Endothelial cell of umbilical vein (primary cell): ENCODE measurements around the gene NUAK1. TPM values are rescaled to one million over a fixed set of nuclear protein-coding genes. Genes with fewer than 3 reads are reported as not detected.

ENCODE experiments used
- BruUV-seq: library from RNA; stranded (reverse); fragments of 400-500 nt; replicated peaks from 2 replicates; lab custom pipeline; 2021; lab: Mats Ljungman, UMichigan
- CTCF ChIA-PET: fragments of 300-600, 350-600 bp; sonication (Branson Sonifier 250); formaldehyde crosslinking; loops from one replicate; lab custom pipeline; 2021; ENCODE audit warnings: antibody characterized with exemption, inconsistent platforms; lab: Charles Lee
- POLR2A ChIA-PET: fragments of 300-600, 350-600 bp; sonication (Branson Sonifier 250); formaldehyde crosslinking; loops from one replicate; lab custom pipeline; 2021; ENCODE audit warnings: antibody characterized with exemption, inconsistent platforms; lab: Charles Lee
- DNase-seq: peaks from one replicate; pipeline ENCODE4 v3.0.0-alpha.2; 2011; ENCODE audit warnings: low read depth, low spot score
- FAIRE-seq: peaks from 2 replicates; lab custom pipeline; 2011; peaks lifted over from hg19 to GRCh38; lab: Jason Lieb, UNC
- H2AFZ ChIP-seq: 2 replicates; pipeline ENCODE4 v1.6.0; 2012; ENCODE audit warnings: low read depth, low read length, control low read depth, inconsistent platforms
- H3K27ac ChIP-seq: 2 replicates; pipeline ENCODE4 v1.5.1; 2011; ENCODE audit warnings: low read depth, mild to moderate bottlenecking, control low read depth, low read length, moderate library complexity; ENCODE audit not compliant: insufficient read depth
- H3K27me3 ChIP-seq, 2 experiments: 2 replicates each; pipeline versions ENCODE4 v1.6.0 to v1.6.1; 2011; ENCODE audit warnings: low read length in 2 of 2, mixed read lengths in 1 of 2; ENCODE audit not compliant: control insufficient read depth in 2 of 2, insufficient read depth in 2 of 2
- H3K36me3 ChIP-seq, 2 experiments: 2 replicates in 1 of 2; 3 replicates in 1 of 2; pipeline ENCODE4 v1.5.1; 2011; ENCODE audit warnings: low read length in 2 of 2, mild to moderate bottlenecking in 1 of 2, moderate library complexity in 1 of 2; ENCODE audit not compliant: control insufficient read depth in 2 of 2, insufficient read depth in 2 of 2; ENCODE audit errors: extremely low read depth in 1 of 2
- H3K4me1 ChIP-seq: 3 replicates; pipeline ENCODE4 v1.5.1; 2011; ENCODE audit warnings: mild to moderate bottlenecking, low read length; ENCODE audit not compliant: control insufficient read depth, insufficient read depth; ENCODE audit errors: extremely low read depth
- H3K4me2 ChIP-seq: 2 replicates; pipeline ENCODE4 v1.6.1; 2011; ENCODE audit warnings: low read length, control low read depth, mixed read lengths; ENCODE audit not compliant: insufficient read depth
- H3K4me3 ChIP-seq, 3 experiments: fragments of 200-600 bp in 1 of 3; sonication (generic), shearing (Covaris generic) in 1 of 3; replicated peaks in 1 of 3; 2 replicates each; pipeline ENCODE4 v1.5.1; 2011 to 2016; ENCODE audit warnings: control low read depth in 3 of 3, low read length in 3 of 3, mild to moderate bottlenecking in 2 of 3, inconsistent platforms in 1 of 3, low read depth in 1 of 3, moderate library complexity in 1 of 3; ENCODE audit not compliant: insufficient read depth in 1 of 3
- H3K79me2 ChIP-seq: 2 replicates; pipeline ENCODE4 v1.6.0; 2012; ENCODE audit warnings: low read length, inconsistent platforms; ENCODE audit not compliant: control insufficient read depth, insufficient read depth
- H3K9ac ChIP-seq: replicated peaks from 2 replicates; pipeline ENCODE3; 2011; ENCODE audit warnings: low read length, control low read depth; ENCODE audit not compliant: insufficient read depth; ENCODE audit errors: extremely low read depth
- H3K9me1 ChIP-seq: replicated peaks from 3 replicates; pipeline ENCODE4 v1.6.0; 2011; ENCODE audit warnings: mild to moderate bottlenecking, low read length; ENCODE audit not compliant: control insufficient read depth, insufficient read depth; ENCODE audit errors: extremely low read depth
- H3K9me3 ChIP-seq: replicated peaks from 2 replicates; pipeline ENCODE4 v1.5.1; 2012; ENCODE audit warnings: low read length, inconsistent platforms; ENCODE audit not compliant: control insufficient read depth, insufficient read depth
- H4K20me1 ChIP-seq: replicated peaks from 2 replicates; pipeline ENCODE3; 2011; ENCODE audit warnings: mild to moderate bottlenecking, low read length; ENCODE audit not compliant: control insufficient read depth, insufficient read depth; ENCODE audit errors: extremely low read depth
- EZH2 ChIP-seq: IDR thresholded peaks from 2 replicates; pipeline ENCODE4 v1.6.1; 2012; ENCODE audit warnings: borderline replicate concordance, low read depth, mild to moderate bottlenecking, moderate library complexity, low read length, inconsistent platforms; ENCODE audit not compliant: severe bottlenecking
- FOS ChIP-seq: IDR thresholded peaks from 2 replicates; pipeline ENCODE4 v1.6.1; 2011; ENCODE audit warnings: mild to moderate bottlenecking, low read length, moderate library complexity, borderline replicate concordance; ENCODE audit not compliant: insufficient read depth
- GATA2 ChIP-seq: IDR thresholded peaks from 2 replicates; pipeline ENCODE4 v1.7.0; 2011; ENCODE audit warnings: low read depth, mild to moderate bottlenecking, moderate library complexity, mixed read lengths, low read length; ENCODE audit not compliant: insufficient read length, insufficient read depth
- JUN ChIP-seq: IDR thresholded peaks from 2 replicates; pipeline ENCODE4 v1.6.1; 2011; ENCODE audit warnings: borderline replicate concordance, low read depth; ENCODE audit not compliant: insufficient read length, insufficient read depth
- MAX ChIP-seq: IDR thresholded peaks from 2 replicates; pipeline ENCODE4 v1.6.1; 2011; ENCODE audit not compliant: insufficient read depth, insufficient read length
- MYC ChIP-seq: IDR thresholded peaks from one replicate; pipeline ENCODE4 v1.6.1; 2011; ENCODE audit warnings: mild to moderate bottlenecking, low read depth, low read length
- POLR2A ChIP-seq: IDR thresholded peaks from 2 replicates; pipeline ENCODE4 v1.6.1; 2012; ENCODE audit warnings: low read depth, mild to moderate bottlenecking, control low read depth, low read length
- POLR2AphosphoS5 ChIP-seq: IDR thresholded peaks from 2 replicates; pipeline ENCODE4 v1.6.1; 2012; ENCODE audit warnings: low read depth, mild to moderate bottlenecking, control low read depth, low read length, moderate library complexity; ENCODE audit not compliant: insufficient read depth
- dilution Hi-C: fragments of 300-500 bp; cut with MboI; formaldehyde crosslinking; loops from one replicate; pipeline ENCODE4 v1.15.0; 2019; ENCODE audit warnings: low sequenced_read_pairs; ENCODE audit not compliant: extremely low pct_ligation_motif_present
- intact Hi-C: fragments of 100-400 bp; cut with micrococcal nuclease; formaldehyde crosslinking; loops from one replicate; pipeline ENCODE4 v1.10.0; 2022
- polyA plus RNA-seq, 4 experiments: library from polyadenylated mRNA; depleted of rRNA in 3 of 4; stranded (reverse) in 3 of 4; unstranded in 1 of 4; fragments of >200 nt; gene quantifications; 2 replicates each; pipeline versions ENCODE4 v1.2.1 to v1.2.3, GENCODE V29; 2011 to 2012; ENCODE audit warnings: missing spikeins in 1 of 4
- total RNA-seq: library from RNA; stranded (reverse); gene quantifications from 2 replicates; pipeline ENCODE4 v1.2.3, GENCODE V29; 2021
- TF ChIP-seq, protein P1 (sequence below), 2 donors: IDR thresholded peaks; 1 replicate in 1 of 2; 2 replicates in 1 of 2; pipeline ENCODE4 v1.5.1; 2011; ENCODE audit warnings: low read length in 2 of 2, mild to moderate bottlenecking in 2 of 2, moderate library complexity in 2 of 2, control low read depth in 1 of 2, inconsistent platforms in 1 of 2, low read depth in 1 of 2; ENCODE audit not compliant: insufficient read depth in 1 of 2; ENCODE audit errors: extremely low read depth in 1 of 2

The NUAK1 gene
- total and polyA plus RNA-seq, 2 donors (not counting 3 experiments of a cell fraction or from before 2014, with no cell fraction given), result 34.2 to 39.7 TPM

DNA sequence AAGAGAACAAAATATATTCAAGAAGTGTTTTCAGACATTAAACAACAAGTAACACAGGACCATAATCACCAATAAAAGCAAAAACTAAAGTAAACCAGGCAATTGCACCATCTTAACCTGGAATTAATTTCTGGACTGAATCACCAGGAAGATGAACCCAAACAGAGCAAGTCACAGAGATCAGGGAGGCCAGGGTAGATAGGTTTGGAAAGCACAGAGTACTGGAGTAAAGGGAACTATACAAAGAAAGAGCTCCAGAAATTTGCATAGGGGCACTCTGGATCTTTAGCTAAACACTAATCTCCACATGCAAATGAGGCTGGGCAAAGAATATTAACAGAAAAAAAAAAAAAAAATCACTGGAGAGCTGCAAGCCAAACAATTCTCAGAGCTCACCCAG lies 84.7 kb downstream of the NUAK1 start:
- ChIA-PET CTCF (interaction anchor here (0.7 to 1.6 kb wide), 3 partner anchors 9 to 32 kb away, joined by 3 to 4 read pairs (median 4); no protein-coding TSS in a partner anchor), POLR2A (interaction anchor here (0.9 kb wide), 1 partner anchor 32 kb away, joined by 3 read pairs; no protein-coding TSS in a partner anchor)
- Histone ChIP-seq H3K9me1 (no peaks in the 10 kb centered on the region), H3K27me3 (no peaks in the 10 kb centered on the region), H3K36me3 (no peaks in the 10 kb centered on the region), H3K4me2 (no peak overlapping the region), H4K20me1 (no peaks in the 10 kb centered on the region), H3K79me2 (no peaks in the 10 kb centered on the region), H3K9ac (no peak overlapping the region), H3K4me3 (no peak overlapping the region), H3K4me1 (no peaks in the 10 kb centered on the region), H3K27ac (no peak overlapping the region), H3K9me3 (no peaks in the 10 kb centered on the region), H2AFZ (no peak overlapping the region)
- no TSS peak for BruUV-seq
- dilution Hi-C loops (no loop called here), intact Hi-C loops (no loop called here)
- no peak for DNase-seq
- no peak for FAIRE-seq
- no peak for TF ChIP-seq EZH2
- TF ChIP-seq, protein P1, sequence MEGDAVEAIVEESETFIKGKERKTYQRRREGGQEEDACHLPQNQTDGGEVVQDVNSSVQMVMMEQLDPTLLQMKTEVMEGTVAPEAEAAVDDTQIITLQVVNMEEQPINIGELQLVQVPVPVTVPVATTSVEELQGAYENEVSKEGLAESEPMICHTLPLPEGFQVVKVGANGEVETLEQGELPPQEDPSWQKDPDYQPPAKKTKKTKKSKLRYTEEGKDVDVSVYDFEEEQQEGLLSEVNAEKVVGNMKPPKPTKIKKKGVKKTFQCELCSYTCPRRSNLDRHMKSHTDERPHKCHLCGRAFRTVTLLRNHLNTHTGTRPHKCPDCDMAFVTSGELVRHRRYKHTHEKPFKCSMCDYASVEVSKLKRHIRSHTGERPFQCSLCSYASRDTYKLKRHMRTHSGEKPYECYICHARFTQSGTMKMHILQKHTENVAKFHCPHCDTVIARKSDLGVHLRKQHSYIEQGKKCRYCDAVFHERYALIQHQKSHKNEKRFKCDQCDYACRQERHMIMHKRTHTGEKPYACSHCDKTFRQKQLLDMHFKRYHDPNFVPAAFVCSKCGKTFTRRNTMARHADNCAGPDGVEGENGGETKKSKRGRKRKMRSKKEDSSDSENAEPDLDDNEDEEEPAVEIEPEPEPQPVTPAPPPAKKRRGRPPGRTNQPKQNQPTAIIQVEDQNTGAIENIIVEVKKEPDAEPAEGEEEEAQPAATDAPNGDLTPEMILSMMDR (IDR thresholded peaks at IDR 0.05; ENCODE audit: extremely low read depth in 1 of 2, insufficient read depth in 1 of 2, low read depth in 1 of 2, low read length in 2 of 2), result no peak
- TF ChIP-seq POLR2A, result no peak
- TF ChIP-seq FOS, result no peak
- no peak for TF ChIP-seq GATA2
- no peak for TF ChIP-seq MAX
- no peak for TF ChIP-seq JUN
- no peak for TF ChIP-seq MYC
- no peak for TF ChIP-seq POLR2AphosphoS5
